NCI-H2081 (cell line): Measurements from ENCODE around the gene DGCR6.
"Not testable (repeated sequence)": the region's sequence is repeated elsewhere in the genome, so short reads cannot be mapped to it uniquely, and the experiment has no call there.

Source experiments
- DNase-seq, 2 experiments: peaks; one replicate each; lab custom pipeline; 2025; lab: John Stamatoyannopoulos, UW

The DGCR6 gene

DNA sequence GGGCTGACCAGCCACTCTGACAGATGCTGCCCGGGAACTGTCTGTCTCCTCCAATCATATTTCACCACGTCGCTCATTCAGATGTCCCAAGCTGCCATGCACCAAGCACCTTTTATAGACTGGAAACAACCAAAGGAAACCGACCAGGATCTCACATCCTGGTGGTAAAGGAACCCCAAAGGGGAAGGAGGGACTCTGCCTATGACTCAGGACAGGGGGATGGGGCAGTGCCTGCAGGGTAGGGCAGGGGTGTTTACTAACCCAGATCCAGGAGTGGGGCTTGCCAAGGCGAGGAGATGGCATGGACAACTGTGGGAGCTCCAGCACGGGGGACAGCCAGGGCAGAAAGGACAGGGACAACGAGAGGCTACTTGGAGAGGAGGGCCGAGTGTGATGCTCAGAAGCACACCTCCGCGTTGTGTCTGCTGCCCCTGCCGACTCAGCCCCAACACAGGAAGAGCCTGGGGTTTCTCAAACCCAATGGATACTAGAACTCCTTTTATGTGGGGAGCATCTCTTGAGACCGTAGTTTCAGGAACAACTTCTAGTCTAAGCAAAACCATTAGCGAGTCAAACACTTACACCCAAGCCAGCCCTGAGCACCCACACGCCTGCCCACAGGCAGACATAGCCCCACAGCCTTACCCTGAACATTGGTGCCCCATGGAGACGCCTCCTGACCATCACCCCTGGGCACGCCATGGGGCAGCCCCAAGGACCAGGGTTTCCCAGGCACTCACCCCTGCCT lies 26.0 kb downstream of the DGCR6 start:
- no peak for DNase-seq

DNA sequence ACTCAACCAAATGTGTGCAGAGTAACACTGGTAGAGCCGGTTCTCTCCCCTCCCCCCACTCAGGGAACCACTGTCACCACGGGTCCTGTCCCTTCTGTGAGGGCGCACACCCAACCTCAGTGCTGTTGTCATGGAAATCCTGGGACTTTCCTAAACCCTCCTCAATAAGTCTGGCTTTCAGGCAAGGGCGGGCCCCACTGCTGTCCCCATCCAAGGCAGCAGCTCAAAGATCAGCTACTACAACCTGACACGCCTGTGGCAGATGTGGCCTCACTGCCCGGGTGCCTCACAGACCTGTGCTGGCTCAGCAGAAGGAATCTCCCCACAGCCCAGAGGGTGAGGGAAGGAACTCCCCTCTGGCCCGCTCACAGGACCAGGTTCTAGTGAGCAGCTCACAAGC lies 27.8 kb downstream of the DGCR6 start:
- no peak for DNase-seq

DNA sequence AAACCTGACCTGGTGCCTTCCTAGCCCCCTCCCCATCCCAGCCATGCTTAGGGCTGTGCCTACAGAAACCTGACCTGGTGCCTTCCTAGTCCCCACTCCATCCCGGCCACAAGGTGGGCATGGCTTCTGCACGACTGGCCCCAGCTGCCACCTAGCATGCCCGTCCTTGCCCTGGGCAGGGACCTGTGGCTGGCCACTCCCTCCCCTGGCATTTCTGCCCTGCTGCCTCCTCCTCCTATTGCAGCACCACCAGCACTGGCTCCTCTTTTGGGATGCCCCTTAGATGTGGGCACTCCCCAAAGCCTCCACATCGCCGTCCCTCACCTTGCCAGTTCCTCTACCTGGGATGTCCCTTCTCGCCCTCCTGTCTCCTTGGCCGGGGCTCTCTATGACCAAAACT lies 28.6 kb downstream of the DGCR6 start:
- not testable (repeated sequence) for DNase-seq

DNA sequence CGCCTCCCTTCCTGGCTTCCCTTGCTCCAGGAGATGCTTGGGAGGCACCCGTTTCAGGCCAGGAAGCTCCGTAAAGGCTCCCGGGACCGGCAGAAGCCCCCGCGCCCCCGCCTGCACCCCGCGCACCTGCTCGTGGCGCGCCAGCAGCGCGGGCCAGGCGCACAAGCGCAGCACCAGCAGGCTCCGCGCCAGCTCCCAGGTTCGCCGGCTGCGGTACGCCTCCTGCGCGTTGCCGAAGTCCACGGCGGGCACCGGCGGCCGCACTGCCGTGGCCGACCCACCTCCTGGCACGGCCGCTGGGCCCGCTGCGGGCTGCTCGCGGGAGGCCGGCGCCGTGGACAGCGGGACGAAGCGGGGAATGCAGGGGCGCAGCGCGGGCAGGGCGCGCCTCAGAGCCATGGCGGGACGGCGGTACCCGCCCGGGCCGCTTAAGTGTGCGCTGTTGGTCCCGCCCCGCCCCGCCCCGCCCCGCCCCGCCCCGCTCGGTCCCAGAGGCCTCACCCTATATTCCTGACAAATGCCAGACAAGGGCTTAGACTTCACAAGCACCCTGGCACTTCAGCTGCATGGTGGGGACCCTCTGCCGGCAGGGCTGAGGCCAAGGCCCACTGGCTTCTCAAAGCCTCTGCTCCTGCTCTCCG lies 29.9 kb downstream of the DGCR6 start, which contains the start of gene PRODH:
TSS of gene PRODH (minus strand) at position 405 of the 641 bp plus-strand sequence. CDS start at position 399, 6 bp downstream.
- no peak for DNase-seq

DNA sequence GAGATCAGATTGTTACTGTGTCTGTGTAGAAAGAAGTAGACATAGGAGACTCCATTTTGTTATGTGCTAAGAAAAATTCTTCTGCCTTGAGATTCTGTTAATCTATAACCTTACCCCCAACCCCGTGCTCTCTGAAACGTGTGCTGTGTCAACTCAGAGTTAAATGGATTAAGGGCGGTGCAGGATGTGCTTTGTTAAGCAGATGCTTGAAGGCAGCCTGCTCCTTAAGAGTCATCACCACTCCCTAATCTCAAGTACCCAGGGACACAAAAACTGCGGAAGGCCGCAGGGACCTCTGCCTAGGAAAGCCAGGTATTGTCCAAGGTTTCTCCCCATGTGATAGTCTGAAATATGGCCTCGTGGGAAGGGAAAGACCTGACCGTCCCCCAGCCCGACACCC lies 32.6 kb downstream of the DGCR6 start:
- not testable (repeated sequence) for DNase-seq

DNA sequence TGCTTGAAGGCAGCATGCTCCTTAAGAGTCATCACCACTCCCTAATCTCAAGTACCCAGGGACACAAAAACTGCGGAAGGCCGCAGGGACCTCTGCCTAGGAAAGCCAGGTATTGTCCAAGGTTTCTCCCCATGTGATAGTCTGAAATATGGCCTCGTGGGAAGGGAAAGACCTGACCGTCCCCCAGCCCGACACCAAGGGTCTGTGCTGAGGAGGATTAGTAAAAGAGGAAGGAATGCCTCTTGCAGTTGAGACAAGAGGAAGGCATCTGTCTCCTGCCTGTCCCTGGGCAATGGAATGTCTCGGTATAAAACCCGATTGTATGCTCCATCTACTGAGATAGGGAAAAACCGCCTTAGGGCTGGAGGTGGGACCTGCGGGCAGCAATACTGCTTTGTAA lies 41.0 kb downstream of the DGCR6 start:
- not testable (repeated sequence) for DNase-seq

DNA sequence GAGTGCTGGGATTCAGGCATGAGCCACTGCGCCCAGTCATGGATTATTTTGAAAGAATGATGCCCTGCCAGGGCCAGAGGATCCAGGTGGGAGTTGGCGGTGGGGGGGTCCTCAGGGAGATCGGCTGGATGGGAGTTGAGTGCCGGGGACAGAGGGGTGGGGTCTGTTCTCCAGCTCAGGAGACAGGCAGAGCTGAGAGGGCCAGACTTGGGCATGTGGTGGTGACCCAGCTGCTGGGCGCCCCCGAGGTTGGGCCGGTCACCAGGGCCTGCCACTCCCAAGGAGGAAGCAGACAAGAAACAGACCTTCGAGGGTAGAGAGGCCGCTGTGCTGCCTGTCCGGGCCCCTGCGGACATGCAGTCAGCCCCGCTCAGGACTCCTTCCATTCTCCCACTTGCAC lies 41.8 kb downstream of the DGCR6 start:
- no peak for DNase-seq

DNA sequence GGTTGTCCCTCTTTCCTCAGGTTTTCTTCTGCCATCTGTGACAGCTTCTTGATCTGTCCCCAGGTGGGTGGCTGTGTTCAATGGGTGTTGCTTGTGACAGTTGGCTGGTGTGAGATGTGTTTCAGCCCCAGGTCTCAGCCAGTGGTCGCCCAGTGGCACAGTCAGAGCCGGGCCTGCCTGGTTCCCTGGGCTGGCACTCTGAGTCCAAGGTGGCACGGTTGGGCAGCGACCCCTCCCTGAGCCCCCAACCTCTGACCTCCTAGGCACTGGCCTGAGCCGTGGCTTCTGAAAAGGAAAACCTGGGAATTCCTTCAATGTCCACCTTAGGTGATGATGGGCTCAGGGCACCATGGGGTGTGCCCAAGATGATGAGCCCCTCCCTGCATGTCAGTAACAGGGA lies 44.0 kb downstream of the DGCR6 start:
- no peak for DNase-seq

DNA sequence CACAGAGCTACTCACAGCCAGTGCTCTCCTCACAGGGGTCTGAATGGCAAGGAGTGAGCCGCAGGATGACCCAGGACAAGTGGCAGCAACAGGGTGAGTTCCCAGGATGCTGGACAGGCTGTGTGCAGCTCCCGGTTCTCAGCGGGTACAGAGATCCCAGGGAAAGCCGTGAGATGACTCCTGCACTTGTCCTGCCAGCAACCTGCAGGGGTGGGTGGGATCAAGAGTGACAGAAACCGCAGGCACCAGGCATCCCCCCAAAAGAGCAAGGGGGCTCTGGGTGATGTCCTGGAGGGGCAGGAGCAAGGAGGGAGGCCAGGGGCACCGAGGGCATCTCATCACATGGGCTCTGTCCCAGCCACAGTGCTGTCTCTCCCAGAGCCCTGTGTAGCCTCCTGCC lies 45.9 kb downstream of the DGCR6 start:
- no peak for DNase-seq

DNA sequence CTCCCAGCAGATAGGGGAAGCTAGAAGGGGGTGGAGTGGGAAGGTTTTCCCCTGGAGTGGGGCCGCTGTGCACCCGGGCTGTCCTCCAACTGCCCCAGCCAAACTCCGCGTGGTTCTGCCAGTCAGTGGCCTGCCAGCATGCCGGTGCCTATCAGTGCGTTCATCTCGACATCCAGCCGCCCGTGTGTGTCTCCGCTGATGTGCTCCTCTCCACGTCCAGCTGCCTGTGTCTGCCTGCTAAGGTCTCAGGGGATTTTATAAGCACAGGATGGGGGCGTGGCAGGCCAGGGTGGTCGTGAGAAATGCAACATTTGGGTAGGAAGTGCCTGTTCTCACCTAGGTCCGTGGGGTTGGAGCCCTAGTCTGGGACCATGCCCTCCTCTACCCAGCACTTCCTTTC lies 47.0 kb downstream of the DGCR6 start:
- not testable (repeated sequence) for DNase-seq

DNA sequence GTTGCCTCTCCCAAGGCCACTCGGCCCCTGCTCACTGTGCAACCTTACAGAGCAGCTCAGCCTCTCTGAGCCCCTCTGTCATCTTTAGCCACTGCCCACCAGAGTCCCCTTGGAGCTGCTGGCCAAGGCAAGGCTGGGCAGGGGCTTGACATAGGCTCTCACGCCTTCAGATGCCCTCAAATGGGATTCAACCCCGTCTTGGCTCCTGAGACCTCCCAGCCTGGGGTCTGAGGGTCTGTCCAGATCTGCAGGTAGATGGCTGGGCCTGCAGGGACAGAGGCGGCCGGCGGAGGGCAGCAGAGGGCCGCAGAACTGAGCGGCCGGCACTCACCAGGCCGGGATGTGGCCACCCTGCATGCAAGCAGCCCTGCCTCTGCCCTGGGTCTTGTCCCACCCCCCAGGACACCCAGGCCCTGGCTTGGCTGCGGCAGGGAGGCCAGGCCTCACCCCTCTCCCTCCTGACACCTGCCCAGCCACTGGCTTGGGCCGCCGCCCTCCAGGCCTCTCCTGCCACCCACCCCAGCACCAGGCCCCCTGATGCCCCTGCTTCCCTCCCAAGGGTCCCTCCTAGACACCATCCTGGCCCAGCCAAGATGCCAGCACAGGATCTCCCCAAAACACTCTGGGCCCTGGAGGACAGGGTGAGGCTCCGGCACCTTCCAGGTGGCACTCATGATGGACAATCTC lies 48.3 kb downstream of the DGCR6 start:
- peak; percentile 15 to 44 for DNase-seq

DNA sequence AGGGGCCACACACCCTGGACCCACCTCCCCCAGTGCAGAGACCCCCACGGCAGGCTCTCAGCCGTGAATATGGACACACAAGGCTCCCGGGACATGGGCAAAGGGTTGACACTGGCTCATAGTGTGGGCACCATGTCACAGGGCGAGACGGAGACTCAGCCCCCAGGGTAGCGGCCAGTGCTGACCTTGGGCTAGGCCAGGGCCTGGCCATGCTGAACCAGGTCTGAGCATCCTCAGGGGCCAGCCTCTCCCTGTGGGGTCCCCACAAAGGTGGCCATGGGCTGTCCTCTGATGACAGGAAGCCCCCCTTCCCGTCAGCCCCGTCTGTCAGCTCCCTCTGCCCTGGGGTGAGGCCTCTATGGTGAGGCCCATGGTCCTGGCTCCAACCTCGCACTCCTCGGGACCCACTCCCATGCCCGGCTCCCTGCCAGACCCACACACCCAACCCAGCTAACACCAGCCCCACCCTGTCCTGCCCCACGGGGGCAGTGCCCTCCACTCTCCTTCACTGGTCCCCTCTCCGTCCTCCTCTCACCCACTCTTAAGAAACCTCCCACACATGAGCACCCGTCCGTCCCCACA lies 49.0 kb downstream of the DGCR6 start:
- no peak for DNase-seq

DNA sequence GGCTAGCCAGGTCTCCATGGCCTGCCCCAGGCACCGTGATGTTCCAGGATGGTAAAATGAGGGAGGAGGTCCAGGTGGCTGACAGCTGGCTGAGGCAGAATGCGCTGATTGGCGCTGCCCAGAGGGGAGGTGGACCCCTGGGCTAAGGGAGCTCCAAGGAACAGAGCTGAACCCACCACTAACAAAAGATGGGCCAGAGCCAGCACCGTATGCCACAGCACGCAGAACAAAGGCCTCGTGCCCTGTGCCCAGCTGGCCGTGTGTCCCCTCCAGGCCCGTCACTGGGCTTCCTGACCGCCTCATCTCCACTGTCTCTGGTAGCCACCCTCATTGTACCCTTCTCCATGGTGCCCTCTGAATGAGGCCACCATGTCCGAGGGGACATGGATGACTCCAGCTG lies 49.6 kb downstream of the DGCR6 start:
- DNase-seq = no peak

DNA sequence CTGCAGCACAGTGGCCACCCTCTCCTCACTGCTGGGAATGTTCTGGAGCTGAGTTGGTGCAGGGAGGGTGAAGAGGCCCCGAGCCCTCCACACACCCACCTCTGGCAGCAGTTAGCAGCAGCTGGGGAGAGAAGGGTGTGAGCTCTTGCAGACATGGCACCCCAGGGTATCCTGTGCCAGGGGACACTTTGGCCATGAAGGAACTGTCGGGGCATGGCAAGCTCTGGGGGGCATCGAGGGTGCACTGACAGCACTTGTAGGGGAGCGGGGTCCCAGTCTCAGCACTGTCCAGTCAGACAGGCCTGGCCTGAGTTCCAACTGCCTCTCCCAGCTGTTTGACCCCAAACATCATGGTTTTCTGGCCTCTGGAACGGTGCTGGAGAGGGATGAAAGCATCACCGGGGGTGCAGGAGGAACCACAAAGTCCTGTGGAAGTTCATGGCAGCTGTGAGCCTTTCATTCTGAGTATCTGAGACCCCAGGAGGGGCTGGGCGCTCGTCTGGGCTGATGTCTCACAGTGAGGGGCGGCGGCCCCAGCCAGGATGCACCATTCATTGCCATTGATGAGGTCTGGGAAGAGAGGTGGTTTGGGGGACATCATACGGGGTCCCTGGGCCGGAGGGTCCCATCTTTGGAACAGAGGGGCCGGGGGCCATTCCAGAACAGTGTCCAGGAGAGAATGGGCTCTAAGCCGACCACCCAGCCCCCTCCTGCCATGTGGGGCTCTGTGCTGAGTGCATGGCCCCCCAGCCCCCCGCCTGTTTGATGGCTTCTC lies 50.2 kb downstream of the DGCR6 start:
- DNase-seq = not testable (repeated sequence)

DNA sequence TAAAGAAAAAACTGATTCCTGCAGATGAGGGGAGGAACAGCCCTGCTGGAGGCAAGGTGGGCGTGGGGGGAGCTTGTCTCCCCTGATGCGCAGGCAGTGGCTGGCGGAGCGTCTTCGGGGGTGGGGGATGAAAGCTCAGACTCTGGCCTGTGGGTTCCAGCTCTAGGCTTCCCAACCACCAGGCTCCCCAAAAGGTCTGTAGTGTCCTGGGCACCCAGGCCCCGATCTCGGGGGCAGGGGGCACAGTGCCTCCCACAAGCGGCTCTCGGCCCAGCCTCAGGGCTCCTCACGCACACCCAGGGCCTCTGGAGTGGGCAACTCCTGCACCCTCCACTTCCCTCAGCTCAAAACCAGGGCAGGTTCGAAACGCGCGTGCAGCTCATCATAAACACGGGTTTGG lies 50.8 kb downstream of the DGCR6 start:
- DNase-seq = not testable (repeated sequence)

DNA sequence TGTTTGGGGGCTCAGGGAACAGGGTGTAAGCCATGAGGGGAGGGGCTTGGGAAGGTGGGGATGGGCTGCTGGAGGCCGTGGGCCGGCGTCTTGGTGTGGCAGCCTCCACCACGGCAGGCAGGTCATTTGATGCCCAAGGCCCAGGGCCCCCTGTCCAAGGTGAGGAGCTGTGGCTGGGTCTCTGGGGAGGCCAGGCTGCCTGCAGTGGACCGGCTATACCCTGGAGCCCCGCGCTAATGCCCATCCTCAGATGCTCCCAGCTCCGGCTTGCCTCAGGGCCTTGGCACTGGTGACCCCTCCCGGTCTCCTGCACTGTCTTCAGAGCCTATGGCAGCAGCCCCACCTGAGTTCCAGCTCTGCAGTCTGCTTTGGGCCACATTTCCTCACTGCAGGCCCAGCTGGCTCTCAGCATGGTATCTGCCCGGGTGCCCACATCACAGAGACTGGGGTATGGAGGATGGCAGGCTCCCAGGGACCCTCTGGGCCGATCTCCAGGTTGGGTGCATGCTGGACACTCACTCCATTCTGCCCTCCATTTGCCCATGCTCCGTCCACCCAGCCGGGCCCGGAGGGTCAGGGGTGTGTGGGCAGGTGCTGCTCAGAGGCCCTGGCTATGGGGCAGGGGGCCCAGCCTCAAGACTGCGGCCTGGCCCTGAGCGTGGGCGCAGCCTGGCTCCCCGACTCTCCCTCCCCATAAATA lies 51.7 kb downstream of the DGCR6 start:
- DNase-seq = not testable (repeated sequence)

DNA sequence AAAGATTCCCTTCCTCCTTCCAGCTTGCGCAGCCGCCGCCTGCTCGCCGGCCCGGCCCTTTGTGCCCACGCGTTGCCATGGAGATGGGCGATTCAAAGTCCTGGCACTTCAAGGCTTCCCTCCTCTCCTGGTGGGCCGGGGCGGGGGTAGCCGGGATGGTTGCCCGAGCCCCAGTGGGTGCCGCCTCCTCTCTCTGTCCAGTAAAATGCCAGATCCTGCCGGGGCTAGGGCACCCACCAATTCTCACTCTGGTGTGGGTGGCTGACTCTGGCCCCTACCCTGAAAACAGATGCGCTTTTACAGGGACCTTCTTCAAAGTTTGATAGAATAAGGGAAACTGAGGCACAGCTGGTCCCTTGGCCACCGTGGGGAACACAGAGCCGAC lies 52.2 kb downstream of the DGCR6 start:
- DNase-seq = not testable (repeated sequence)

DNA sequence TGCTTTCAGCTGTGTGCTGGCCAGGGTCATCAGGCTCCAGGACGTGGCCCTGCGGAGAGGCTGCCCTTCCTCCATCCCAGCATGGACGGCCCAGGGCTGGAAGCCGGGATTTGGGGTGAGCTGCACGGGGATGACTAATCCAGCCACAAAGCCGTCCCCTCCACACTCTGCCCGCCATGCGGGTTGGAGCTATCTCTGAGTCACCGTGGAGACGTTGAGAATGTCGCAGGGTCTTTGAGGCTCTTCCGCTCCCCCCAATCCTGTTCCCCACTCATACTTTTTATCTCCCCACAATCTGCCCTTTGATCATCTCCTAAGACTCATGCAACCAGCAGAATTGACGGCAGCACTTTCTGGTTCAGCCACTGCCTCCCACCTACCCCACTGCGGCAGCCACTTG lies 52.6 kb downstream of the DGCR6 start:
- not testable (repeated sequence) for DNase-seq

DNA sequence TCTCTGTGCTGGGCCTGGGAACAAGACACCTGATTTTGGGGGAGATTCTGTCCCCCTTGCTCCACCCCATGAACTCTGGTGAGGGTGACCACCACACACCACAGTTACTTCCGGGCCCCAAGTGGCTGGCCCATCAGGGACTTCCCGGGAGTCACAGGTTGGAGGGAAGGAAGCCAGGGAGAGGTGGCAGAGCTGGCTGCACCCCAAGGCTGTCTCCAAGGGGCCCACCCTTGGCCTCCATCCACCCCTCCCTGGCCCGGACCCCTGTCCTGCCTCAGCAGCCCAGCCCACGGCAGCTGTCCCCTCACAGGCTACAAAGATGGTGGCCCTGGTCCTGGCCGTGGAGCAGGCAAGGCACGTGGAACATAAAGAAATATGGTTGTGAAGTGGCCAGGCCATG lies 53.1 kb downstream of the DGCR6 start:
- not testable (repeated sequence) for DNase-seq

DNA sequence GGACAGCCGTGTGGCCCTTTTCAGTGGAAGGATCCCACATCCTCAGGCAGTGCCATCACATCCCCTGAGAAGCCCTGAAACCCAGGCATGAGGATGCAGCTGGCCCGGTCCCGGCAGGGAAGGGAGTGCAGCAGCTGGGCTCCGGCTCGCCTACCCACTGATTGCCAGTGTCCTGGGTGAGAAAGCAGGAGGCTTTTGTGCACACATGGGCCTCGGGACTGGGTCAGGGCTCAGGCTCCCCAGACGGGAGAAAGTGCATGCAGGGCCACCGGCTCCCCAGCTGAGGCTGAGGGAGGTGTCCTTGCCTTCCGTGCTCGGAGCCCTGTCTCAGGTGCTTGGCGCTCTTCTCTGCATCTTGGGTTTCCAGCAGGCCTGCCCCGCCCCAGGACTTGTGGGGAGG lies 53.6 kb downstream of the DGCR6 start:
- DNase-seq = not testable (repeated sequence)

DNA sequence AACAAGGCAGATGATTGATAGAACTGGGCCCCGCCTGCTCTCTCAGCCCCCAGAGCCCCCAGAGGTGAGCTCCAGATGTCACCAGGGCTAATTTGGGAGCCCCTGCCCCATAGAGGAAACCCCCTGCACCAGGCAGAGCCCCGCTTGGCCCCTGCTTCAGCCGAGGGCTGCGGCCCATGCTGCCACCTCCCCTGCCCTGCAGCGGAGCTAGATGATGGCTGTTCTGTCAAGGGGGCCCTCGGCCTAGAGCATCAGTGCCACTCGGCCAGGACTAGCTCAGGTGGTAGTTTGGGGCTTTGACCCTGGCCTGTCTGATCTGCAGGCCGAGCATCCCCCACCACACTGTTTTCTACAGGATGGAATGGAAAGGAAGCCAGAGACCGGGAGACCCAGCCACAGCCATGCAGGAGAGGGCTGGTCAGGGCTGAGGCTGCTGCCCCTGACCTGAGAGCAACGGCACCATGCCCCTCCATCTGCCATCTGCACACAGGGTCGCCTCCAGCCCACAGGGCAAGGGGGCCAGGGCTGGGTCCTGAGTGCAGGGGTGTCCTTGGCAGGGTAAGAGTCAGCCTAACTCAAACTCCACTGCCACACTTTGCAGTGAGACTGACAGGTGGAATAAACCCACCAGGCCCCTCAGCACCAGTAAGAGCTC lies 54.2 kb downstream of the DGCR6 start:
- DNase-seq = not testable (repeated sequence)
